BJ (cell line): ENCODE measurements around the gene DOCK4. TPM values are rescaled to one million over a fixed set of nuclear protein-coding genes. Genes with fewer than 3 reads are reported as not detected.

Source experiments
- CTCF ChIA-PET: fragments of 350-600 bp; formaldehyde crosslinking; extraction: SDS; loops from one replicate; lab custom pipeline; 2021; ENCODE audit warnings: antibody characterized with exemption, inconsistent platforms; lab: Yijun Ruan, JAX
- POLR2A ChIA-PET: fragments of 300-600 bp; sonication (Branson Sonifier 250); formaldehyde crosslinking; extraction: SDS; loops from one replicate; lab custom pipeline; 2021; ENCODE audit warnings: antibody characterized with exemption; lab: Charles Lee
- DNase-seq: peaks from one replicate; pipeline ENCODE4 v3.0.0-alpha.2; 2011; ENCODE audit warnings: low read depth
- H3K27me3 ChIP-seq: 2 replicates; pipeline ENCODE4 v1.6.0; 2011; ENCODE audit warnings: low read length; ENCODE audit not compliant: control insufficient read depth, insufficient read depth
- H3K36me3 ChIP-seq: 2 replicates; pipeline ENCODE4 v1.5.1; 2011; ENCODE audit warnings: low read length; ENCODE audit not compliant: control insufficient read depth, insufficient read depth
- H3K4me3 ChIP-seq: 2 replicates; pipeline ENCODE4 v1.5.1; 2011; ENCODE audit warnings: low read depth, mild to moderate bottlenecking, control low read depth, low read length
- polyA plus RNA-seq: library from polyadenylated mRNA; depleted of rRNA; stranded (reverse); fragments of >200 nt; gene quantifications from 2 replicates; pipeline ENCODE4 v1.2.3, GENCODE V29; 2011
- TF ChIP-seq, protein P1 (sequence below): IDR thresholded peaks from 2 replicates; pipeline ENCODE4 v1.5.1; 2011; ENCODE audit warnings: low read depth, mild to moderate bottlenecking, control low read depth, inconsistent platforms, low read length, moderate library complexity; ENCODE audit not compliant: insufficient read depth

Gene DOCK4
- polyA plus RNA-seq, 1 experiment, result 0.15 TPM

DNA sequence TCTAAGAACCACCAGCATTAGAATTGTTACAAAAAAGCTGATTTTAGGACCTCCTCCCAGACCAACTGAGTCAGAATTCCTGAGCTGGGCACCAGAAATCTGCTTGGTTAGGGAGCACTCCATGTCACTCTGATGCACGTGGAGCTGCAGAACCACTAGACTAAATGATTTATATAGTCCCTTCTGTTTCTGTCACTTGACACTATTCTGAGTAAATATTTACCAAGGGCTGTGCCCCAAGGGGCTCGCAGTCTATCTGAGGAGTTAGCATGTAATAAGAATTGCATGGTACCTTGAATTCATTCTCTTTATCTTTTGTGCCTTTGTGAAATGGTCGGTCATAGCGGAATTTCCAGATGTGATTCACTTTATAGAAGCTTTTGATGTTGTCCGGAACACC lies 447.9 kb downstream of the DOCK4 start:
- CTCF ChIA-PET, result interaction anchor here (1.1 to 7.2 kb wide), 2 partner anchors 9 to 96 kb away, joined by 3 to 77 read pairs; no protein-coding TSS in a partner anchor
- H3K36me3 ChIP-seq, result no peaks in the 10 kb centered on the region
- no peak overlapping the region for H3K4me3 ChIP-seq
- TF ChIP-seq, protein P1, sequence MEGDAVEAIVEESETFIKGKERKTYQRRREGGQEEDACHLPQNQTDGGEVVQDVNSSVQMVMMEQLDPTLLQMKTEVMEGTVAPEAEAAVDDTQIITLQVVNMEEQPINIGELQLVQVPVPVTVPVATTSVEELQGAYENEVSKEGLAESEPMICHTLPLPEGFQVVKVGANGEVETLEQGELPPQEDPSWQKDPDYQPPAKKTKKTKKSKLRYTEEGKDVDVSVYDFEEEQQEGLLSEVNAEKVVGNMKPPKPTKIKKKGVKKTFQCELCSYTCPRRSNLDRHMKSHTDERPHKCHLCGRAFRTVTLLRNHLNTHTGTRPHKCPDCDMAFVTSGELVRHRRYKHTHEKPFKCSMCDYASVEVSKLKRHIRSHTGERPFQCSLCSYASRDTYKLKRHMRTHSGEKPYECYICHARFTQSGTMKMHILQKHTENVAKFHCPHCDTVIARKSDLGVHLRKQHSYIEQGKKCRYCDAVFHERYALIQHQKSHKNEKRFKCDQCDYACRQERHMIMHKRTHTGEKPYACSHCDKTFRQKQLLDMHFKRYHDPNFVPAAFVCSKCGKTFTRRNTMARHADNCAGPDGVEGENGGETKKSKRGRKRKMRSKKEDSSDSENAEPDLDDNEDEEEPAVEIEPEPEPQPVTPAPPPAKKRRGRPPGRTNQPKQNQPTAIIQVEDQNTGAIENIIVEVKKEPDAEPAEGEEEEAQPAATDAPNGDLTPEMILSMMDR, result no peak
- POLR2A ChIA-PET, result no interaction called here
- no peak for DNase-seq
- no peaks in the 10 kb centered on the region for H3K27me3 ChIP-seq

GRCh38 chr7:111756687-111757178 lies 449.5 kb downstream of the DOCK4 start:
- Histone ChIP-seq H3K4me3 (peak overlapping the region; percentile 4), H3K27me3 (no peaks in the 10 kb centered on the region), H3K36me3 (no peaks in the 10 kb centered on the region)
- CTCF ChIA-PET, result interaction anchor here (0.7 to 7.2 kb wide), 6 partner anchors 11 to 739 kb away, joined by 3 to 77 read pairs (median 4); no protein-coding TSS in a partner anchor
- no peak for DNase-seq
- POLR2A ChIA-PET, result no interaction called here
- TF ChIP-seq, protein P1, result no peak

- CTCF ChIA-PET, result interaction anchor here (2.7 to 7.2 kb wide), 4 partner anchors 12 to 741 kb away, joined by 13 to 77 read pairs (median 16); no protein-coding TSS in a partner anchor
These were observed 450.8 kb downstream of the DOCK4 start for GRCh38 chr7:111755383-111755782.

DNA sequence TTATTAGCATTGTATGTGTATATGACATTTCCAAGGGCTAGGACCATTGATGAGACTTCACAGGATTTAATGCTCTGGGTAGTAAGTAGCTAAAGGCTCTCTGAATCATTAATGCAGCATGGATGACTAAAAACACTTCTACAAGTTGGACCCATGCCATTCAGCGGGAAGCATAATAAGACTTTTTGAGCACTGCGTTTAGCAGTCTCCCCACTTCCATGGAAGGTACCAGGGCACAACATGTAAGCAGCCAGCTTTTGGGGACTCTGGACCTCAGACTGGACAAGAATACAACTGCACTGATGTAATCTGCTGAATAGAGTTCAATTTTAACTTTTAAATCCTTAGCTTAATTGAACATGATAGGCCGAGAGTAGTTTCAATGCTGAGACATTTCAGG lies 452.2 kb downstream of the DOCK4 start:
- ChIA-PET POLR2A (no interaction called here), CTCF (interaction anchor here (1.0 to 7.2 kb wide), 10 partner anchors 9 to 742 kb away, joined by 3 to 77 read pairs (median 10); no protein-coding TSS in a partner anchor)
- TF ChIP-seq, protein P1, result no peak
- H3K4me3 ChIP-seq, result no peak overlapping the region
- no peaks in the 10 kb centered on the region; the same call in 1 of the 2 replicates for H3K27me3 ChIP-seq
- DNase-seq, result no peak
- no peaks in the 10 kb centered on the region for H3K36me3 ChIP-seq

More at GRCh38 chr7:111755383-111755782, 450.8 kb downstream of the DOCK4 start:
- no peak for DNase-seq
- TF ChIP-seq, protein P1, result no peak
- POLR2A ChIA-PET, result no interaction called here
- Histone ChIP-seq H3K27me3 (no peaks in the 10 kb centered on the region), H3K4me3 (no peak overlapping the region), H3K36me3 (no peaks in the 10 kb centered on the region)

- Histone ChIP-seq H3K27me3 (no peaks in the 10 kb centered on the region; the same call in 1 of the 2 replicates), H3K36me3 (no peaks in the 10 kb centered on the region), H3K4me3 (no peak overlapping the region)
- no peak for DNase-seq
- ChIA-PET POLR2A (no interaction called here), CTCF (interaction anchor here (0.6 to 7.2 kb wide), 13 partner anchors 8 to 744 kb away, joined by 3 to 77 read pairs (median 5); no protein-coding TSS in a partner anchor)
- TF ChIP-seq, protein P1, result peak; percentile 86
These were observed 454.1 kb downstream of the DOCK4 start for GRCh38 chr7:111752022-111752582.
